HG03066 (cell line): ENCODE measurements around the gene SCD5.

Experiments
- ATAC-seq: cut with Tn5 transposase; IDR thresholded peaks from one replicate; pipeline ENCODE4 v1.9.1; 2021; ENCODE audit warnings: low read depth; ENCODE audit not compliant: unreplicated experiment

Gene SCD5

DNA sequence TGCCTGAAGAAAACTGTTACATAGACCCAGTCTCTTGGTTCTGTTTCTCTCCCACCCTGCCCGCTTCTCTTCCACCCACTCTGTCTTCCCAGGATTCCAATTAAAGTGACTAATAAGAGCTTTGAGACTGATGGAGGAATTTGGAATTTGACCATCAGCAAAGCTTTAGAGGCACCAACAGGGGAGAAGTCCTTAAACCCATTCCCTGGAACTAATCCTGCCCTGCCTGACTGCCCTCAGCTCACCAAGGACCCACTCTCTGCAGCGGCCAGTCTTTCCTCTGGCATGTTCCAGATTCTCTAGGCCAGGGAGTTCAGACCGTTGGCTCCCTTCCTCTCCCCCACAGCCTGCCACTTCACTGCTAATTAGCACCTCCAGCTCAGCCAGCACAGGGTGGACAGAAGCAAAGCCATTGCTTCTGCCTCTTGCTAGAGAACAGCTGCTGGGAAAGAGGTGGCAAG, 23.9 kb downstream of the SCD5 start:
- ATAC-seq = no peak

DNA sequence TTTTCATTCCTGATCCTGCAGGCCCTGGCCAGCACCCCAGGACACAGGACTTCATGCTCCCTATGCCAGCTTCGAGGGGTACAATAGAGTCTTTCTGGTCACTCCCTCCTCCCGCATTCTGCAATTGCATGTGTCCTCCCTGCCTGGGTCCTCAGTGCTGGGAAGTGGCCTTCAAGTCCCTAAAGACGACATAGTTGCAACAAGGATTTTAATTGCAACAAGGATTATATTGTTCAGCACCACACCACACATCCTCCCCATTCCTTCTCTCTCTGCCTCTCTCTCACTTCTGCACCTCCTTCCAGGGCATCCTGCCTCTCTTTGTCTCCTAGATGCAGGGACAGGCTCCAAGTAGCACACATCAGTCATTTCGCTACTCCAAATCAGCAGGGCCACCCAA, 25.5 kb downstream of the SCD5 start:
- no peak for ATAC-seq

DNA sequence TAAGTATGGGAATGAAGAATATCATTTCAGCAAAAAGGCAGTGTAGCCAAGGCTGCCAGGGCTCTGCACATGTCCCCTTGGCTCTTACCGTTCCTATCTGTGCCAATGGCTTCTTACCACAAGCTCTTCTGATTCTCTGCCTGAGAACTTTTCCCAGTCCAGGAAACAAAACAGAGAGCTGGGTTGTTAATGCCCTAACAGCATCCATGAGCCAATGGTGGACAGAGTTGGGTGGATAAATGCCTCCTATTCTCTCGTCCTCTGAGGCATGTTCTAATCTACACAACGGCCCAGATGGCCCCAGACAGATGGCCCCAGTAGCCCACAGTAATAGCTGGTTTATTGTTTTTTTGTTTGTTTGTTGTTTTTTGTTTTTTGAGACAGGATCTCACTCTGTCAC, 28.0 kb downstream of the SCD5 start:
- no peak for ATAC-seq

DNA sequence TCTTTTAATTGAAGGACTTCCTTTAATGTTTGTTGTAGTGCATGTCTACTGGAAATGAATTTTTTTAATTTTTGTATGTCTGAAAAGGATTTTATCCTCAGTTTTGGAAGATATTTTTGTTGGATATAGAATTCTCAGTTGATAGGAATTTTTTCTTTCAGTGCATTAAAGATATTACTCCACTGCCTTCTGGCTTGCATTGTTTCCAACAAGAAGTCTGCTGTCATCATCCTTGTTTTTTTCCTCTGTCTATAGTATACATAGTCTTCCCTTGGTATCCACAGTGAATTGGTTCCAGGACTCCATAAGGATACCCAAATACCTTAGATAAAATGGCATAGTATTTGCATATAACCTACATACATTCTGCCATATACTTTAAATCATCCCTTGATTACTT, 33.5 kb downstream of the SCD5 start:
- ATAC-seq = no peak

DNA sequence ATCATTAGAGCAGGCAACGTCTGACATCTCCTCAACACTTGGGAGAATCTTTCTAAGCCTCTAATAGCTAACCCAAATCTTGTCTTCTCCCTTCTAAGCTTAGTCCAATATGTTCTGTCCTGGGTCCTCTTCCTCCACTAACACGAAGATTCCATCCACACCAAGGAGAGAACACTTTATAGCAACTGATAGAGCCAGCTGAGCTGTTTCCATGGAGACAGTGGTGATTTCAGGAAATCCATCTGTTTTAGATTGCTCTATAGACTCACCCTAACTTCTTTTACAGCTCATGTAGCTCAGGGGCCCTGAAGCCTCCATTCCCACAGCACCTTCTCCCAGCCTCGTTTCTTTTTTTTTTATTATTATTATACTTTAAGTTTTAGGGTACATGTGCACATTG, 37.4 kb downstream of the SCD5 start:
- no peak for ATAC-seq

DNA sequence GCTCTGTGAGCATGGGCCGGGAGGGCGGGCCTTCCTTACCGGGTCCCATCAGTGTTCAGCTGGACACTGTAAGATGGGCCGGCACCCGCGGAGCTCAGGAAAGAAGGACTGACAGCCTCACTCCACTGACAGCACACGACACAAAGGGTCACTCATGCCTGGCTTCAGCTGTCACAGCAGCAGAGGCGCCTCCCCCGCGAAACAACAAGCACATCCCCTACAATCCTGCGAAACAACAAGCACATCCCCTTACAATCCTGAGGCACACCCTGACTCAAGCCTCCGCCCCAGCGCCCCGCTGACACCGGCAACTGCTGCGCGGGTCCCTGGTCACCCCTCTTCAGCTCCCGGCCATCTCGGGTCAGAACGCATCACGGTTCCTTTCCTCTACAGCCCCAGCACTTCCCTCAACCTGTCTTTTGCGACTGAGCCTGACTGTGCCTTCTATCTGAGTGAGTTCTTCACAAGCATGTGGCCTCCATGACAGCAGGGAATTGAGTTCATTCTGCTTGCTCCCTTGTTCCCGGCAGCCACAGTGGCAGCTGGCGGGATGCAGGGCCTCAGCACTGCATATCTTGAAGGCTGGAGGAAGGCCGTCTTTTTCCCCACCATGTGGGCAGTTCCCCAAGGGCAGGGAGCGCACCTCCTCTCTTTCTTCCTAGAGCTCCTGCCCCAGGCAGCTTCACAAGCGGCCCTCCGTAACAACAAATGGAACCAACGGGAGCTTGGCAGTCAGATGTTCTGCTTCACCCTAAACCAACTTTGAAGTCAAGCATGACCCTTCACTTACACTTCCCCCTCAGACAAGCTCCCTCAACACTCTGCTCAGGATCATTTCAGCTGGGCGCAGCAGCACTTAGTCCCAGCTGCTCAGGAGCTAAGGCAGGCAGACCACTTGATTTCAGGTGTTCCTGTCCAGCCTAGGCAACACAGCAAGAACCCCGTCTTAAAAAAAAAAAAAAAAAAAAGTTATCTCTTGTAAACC, 39.6 kb downstream of the SCD5 start:
- ATAC-seq = no peak

DNA sequence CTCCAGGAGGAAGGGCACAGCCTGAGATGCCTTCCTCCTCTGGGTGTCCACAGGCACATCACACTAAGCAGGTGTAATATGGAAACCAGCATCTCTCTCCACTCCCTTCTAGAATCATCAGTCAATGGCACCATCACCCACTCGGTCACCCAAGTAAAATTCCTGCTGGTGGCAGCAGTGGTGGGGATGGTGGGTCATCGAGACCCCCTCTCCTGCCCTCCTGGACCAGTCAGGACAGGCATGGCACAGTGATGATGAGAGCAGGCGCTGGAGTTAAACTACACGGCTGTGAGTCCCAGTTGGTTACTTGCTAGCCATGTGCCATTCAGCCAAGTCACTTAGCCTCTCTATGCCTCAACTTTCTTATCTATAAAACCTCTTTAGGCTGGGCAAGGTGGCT, 42.5 kb downstream of the SCD5 start:
- ATAC-seq = no peak

DNA sequence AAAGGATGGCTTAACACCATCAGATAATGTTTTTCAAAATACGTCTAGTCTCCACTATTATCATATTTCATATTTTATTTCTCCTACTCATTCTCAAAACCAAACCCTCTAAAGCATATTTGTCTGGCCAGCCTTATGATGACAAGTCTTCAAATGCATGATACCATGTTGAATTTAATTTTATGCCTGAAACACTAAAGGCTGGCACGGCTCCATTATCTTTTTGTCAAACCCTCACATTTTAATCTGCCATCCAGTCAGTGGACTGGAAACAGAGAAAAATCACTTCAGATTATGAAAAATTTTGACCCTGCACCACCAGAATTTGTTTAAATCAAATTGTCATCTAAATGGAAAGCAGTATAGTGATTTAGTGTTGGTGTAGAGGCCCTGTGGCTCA, 42.9 kb downstream of the SCD5 start:
- no peak for ATAC-seq

DNA sequence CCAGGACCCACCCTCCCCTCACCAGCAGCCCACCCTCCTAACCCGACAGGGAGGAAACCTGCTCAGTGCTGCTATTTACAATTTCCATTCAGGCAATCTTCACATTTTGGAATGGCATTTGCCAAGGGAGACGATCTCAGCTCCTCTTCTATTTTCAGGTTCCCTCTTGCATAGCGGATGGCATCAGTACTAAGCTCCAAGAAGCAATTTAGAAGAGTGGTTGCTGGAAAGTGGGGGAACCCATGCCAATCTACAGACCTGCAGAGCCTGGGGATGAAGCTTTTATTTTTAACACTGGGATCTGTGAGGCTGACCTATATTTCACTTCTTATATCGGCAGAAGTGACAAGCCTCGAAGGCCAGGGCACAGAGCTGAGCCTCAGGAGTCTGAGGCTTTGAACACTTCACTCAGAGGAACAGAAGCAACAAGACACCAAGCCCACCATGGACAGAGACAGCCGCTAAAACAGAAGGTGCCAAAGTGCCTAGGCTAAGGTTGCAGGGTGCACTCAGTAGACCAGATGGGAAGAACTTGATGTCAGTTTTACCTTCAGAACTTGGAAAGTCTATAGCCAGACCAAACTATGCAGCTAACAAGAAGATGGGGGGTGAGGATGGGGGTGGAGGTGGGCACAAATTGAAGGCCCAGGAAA, 44.0 kb downstream of the SCD5 start:
- no peak for ATAC-seq

DNA sequence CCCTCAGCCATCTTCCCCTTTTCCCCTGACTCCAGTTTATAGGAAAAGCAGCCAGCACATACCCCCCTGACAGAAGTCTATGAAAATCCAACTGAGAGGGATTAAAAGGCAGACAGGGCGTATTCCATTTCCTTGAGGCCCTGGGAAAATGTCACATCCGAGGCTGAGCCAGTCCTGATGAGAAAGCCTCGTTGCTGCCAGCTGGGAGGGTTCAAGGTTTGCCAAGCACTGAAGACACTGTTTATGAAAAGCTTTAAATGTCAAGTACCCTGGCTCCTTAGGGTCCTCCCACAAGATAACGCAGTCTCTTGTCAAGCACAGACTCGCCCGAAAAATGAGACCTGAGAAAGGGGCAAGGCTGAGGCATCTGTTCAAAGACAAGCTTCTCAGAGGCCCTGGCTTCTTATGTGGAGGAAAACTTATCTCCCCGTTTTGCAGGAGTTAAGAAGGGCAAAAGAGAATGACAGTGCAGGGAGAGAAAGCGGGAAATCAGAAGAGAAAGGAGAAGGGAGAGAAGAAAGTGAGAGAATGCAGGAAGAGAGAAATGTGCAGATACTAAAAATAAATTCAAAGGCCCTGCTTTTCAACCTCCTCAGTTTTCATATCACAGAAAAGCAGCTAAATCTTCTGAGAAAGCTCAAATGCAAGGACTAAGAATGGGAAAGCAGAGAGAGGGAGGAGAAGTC, 44.7 kb downstream of the SCD5 start:
- no peak for ATAC-seq

DNA sequence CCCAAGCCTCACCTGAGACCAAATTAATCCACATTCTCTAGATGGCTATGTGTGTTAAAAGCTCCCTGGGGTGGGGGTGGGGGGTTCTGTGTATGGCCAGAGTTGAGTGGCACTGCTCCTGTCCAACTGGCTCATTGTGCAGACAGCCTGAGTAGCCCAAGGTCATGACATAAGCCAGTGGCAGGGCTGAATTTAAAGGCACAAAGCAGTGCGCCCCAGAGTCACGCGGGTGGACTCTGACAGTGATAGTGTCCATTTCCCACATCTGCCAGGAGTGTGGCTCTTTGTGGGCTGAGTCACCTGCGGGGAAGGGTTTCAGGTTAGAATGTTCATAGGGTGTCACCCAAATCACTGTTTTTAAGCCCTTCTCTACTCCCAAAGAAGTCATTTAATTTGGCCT, 45.4 kb downstream of the SCD5 start:
- ATAC-seq = no peak

DNA sequence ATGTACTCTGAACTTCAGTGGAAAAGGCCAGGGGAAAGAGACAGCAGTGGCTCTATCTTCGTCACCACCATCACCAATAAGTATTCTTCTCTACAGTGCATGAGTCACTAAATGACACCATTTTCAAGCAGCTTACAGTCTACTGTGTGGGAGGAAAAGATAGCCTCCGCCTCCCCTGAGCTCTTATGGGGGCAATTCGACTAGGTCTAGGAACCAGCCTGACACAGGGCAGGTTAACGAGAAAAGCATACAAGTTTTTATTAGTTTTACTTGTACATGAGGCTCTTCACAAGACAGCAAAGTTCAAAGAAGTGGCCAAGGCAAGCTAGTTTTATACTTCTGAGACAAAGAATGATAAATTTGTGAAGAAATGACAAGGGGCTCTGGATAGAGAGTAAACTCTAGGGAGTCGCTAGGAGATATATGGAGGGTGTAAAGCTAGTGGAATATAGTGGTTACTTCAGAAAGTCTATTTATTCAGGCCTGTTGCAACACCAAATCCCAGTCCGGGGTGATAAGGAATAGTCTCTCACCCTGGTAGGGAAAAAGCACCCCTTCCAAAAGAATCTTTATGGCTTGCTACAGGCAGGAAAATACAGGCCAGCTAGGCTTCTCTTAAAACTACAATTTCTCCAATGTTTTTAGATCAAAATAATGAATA, 49.7 kb downstream of the SCD5 start:
- ATAC-seq = no peak

DNA sequence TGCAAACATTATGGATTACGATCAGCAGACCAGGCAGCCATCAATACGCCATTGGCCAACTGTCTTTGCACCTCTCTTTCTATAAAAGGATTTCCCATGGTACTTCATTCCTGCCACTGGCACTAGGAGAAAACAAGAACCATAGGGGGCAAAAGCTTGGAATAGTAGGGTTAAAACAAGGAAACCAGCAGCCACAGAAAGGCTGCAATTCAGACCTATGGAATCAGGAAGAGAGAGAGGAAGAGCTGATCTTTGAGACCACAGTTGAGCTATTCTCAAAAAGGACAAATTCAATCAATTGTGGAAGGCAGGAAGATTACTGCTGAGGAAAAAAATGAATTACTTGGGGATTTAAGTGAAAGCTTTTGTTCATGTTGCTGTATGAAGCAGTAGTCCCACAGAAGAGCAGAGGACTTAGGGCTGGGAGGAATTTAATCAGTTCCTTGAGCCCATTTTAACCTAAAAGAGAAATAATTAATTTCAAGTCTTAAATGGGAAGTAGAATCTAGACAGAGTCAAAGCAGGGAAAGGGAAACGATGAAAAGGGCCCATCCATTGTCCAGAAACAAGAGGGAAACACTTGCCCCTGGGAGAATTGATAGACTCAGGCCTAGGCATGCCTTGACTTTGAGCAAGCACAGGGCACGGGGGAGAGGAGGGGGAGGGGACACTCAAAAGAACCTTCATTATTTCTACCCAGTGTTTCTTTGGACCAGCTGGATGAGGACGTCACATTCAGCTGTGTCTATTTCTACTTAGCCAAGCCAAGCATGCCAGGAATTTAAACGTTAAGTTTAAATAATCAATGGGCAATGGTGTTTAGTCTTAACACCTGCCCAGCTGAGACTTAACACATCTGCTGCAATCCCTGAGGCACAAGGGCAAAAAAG, 50.7 kb downstream of the SCD5 start:
- no peak for ATAC-seq

DNA sequence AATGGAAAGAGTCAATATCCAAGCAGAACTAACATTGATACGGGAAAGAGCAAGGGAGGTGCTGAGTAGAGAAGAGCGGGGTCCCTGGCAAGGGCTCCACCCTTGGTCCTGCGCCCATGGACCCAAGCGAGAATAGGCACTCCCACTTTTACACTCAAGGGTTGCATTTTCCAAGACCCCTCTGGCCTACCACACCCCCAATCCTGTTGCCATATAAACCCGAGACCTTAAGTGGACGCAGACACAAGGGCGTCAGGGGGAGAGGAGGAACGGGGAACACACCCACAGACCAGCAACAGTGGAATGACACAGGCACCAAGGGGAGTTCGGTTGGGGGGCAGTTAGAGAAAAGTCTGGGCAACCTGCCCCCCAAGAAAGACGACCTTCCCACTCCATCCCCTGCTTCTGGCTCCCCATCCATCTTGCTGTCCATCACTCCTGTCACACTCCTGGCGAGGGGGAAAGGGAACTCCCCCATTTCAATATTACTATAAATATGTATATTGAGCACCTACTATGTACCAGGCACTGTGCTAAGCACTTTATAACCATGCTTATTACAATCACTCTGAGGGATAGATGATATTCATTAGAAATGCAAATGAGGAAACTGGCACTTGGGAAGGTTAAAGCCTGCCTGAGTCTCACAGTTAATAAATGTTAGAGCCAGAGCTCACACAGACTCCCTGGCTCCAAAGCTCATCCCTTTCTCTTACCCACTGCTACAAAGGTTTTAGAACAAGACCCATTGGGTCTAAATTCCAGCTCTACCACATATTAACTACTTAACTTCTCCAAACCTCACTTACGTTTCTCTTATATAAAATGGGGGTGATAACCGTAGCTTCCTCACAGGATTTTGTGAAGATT, 51.7 kb downstream of the SCD5 start:
- no peak for ATAC-seq

DNA sequence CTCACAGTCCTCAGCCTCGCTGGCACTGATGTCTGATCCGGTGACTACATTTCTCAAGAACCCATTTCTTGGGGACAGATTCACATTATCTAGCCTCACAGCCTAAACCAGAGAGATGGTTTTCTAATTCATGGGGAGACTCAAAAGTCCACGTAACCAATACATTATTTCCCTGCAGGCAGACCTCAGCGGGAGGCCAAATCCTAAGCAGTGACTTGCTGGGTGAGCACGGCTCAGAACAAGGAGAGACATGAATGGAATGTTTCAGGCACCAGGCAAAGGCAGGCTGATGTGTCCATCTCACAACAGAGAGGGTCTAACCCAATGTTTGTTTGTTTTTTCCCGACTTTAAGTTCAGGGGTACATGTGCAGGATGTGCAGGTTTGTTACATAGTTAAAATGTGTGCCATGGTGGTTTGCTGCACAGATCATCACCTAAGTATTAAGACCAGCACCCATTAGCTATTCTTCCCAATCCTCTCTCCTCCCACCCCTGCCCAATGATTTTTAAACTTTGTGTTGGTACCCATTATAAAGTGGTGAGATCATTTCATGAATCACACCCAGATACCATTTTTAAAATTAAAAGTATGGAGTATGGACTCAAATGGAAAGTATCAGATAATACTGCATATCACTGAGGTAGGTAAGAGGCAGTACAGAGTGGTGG, 53.3 kb downstream of the SCD5 start:
- no peak for ATAC-seq

DNA sequence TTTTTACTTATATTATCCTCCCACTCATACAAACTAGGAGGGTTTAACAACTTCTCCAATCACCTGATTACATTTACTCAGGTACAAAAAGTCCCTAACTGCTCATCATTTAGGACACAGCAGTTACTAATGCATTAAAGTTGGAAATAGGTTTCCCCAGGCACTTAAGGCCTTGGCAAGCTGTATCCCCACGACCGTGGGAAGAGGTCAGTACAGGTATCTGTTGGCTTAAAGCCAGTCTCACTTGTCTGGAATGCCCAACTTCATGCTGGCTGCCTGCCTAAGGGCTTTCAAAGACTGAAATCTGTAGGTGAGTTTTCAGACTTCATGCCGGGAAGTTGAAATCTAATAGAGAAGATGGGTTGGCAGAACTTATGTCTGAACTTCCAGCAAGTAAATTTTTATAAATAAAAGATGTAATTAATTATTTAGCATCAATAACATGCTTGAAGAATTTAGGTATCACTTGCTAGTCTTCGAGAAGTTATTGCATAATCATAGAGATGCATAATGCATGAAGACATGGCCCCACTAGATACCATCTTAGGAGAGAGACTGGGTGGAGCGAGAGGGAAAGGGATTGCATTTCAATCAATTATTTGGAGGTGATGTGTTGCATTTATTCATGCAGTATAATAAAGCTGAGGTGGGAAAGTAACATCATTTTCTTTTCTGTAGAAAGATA, 54.2 kb downstream of the SCD5 start:
- ATAC-seq = no peak

DNA sequence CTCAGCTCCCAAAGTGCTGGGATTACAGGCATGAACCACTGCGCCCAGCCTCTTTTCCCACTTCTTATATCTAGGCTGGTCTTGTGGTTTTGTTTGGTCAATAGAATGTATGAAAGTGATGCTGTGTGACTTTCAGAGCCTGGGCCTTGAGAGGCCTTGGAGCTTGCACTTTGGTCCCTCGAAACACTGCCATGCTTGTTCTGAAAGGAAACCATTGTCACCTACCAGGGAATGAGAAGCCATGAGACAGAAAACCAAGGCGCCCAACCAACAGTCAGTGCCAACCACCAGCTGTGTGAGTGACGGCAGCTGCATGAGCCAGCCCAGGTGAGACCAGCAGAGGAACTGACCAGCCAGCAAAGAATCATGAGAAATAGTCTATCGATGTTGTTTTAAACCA, 57.4 kb downstream of the SCD5 start:
- ATAC-seq = no peak
